Uterus (tissue), 4 donors: ENCODE measurements around the gene FAM32A. TPM values are rescaled to one million over a fixed set of nuclear protein-coding genes. Genes with fewer than 3 reads are reported as not detected.
"Not testable (repeated sequence)": the region's sequence is repeated elsewhere in the genome, so short reads cannot be mapped to it uniquely, and the experiment has no call there.

Experiments used
- DNase-seq, 2 donors: peaks; one replicate each; pipeline ENCODE4 v3.0.0-alpha.2; 2019 to 2020
- H3K27ac ChIP-seq, 2 donors: fragments of 200-600 bp; sonication (generic); 1 replicate in 1 of 2; 2 replicates in 1 of 2; pipeline ENCODE4 v1.5.1; 2016 to 2018
- H3K27me3 ChIP-seq, 2 donors: fragments of 200-600 bp; sonication (generic); one replicate each; pipeline ENCODE4 v1.5.1; 2018 to 2019; ENCODE audit warnings: control low read depth in 1 of 2
- H3K36me3 ChIP-seq, 2 donors: fragments of 200-600 bp; sonication (generic); one replicate each; pipeline ENCODE4 v1.5.1; 2019; ENCODE audit warnings: control low read depth in 1 of 2
- H3K4me1 ChIP-seq, 2 donors: fragments of 200-600 bp; sonication (generic); one replicate each; pipeline ENCODE4 v1.5.1; 2018 to 2019; ENCODE audit warnings: control low read depth in 1 of 2
- H3K4me3 ChIP-seq, 2 donors: fragments of 200-600 bp; sonication (generic); 1 replicate in 1 of 2; 2 replicates in 1 of 2; pipeline ENCODE4 v1.5.1; 2018 to 2019; ENCODE audit warnings: mild to moderate bottlenecking in 1 of 2
- H3K9me3 ChIP-seq, 2 donors: fragments of 200-600 bp; sonication (generic); one replicate each; pipeline ENCODE4 v1.5.1; 2019; ENCODE audit warnings: control low read depth in 1 of 2
- POLR2A ChIP-seq, 2 donors: fragments of 450-650 bp; IDR thresholded peaks; one replicate each; pipeline ENCODE4 v1.6.1; 2016; ENCODE audit warnings: antibody characterized with exemption in 2 of 2, mild to moderate bottlenecking in 1 of 2, moderate library complexity in 1 of 2
- intact Hi-C: fragments of 100-400 bp; cut with DNase I; formaldehyde crosslinking; loops from one replicate; pipeline ENCODE4 v1.15.1; 2023; ENCODE audit warnings: low total_unique reads
- total RNA-seq, 4 donors: library from RNA; depleted of rRNA in 3 of 4; stranded (reverse); fragments of >200 nt in 3 of 4; gene quantifications; one replicate each; pipeline versions ENCODE4 v1.1.0 to v1.2.4, GENCODE V29; 2014 to 2023
- TF ChIP-seq, protein P1 (sequence below), 4 experiments: fragments of 200-600 bp in 2 of 4; fragments of 450-650 bp in 2 of 4; sonication (generic) in 2 of 4; IDR thresholded peaks; one replicate each; pipeline ENCODE4 v1.5.1; 2016 to 2019; ENCODE audit warnings: antibody characterized with exemption in 4 of 4, mild to moderate bottlenecking in 2 of 4, moderate library complexity in 1 of 4
- donor health status: DM: yes; HTN: yes; CAD: no.

The FAM32A gene
- total RNA-seq, 4 donors from 2014 or later = 17.6 to 106 (median 31.0) TPM

DNA sequence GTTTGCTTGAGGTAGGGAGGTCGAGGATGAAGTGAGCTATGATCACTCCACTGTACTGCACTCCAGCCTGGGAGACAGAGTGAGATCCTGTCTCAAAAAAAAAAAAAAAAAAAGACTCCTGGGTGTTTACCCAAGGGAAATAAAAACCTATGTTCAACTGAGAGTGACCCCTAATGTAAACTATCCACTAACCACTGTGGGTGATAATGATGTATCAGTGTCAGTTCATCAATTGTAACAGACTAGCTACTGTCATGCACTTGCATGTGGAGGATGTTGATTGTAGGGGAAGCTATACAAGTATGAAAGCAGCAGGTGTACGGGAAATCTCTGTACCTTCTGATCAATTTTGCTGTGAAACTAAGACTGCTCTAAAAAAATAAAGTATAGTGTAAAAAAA is 9.3 kb upstream of the FAM32A start:
- no peaks in the 10 kb centered on the region for H3K27me3 ChIP-seq
- no peaks in the 10 kb centered on the region for H3K4me1 ChIP-seq
- H3K27ac ChIP-seq = no peak overlapping the region
- DNase-seq = no peak
- no peaks in the 10 kb centered on the region for H3K9me3 ChIP-seq
- intact Hi-C loops = no loop called here
- no peaks in the 10 kb centered on the region for H3K36me3 ChIP-seq
- no peak for TF ChIP-seq POLR2A (IDR thresholded peaks at IDR 0.05)
- TF ChIP-seq, protein P1, sequence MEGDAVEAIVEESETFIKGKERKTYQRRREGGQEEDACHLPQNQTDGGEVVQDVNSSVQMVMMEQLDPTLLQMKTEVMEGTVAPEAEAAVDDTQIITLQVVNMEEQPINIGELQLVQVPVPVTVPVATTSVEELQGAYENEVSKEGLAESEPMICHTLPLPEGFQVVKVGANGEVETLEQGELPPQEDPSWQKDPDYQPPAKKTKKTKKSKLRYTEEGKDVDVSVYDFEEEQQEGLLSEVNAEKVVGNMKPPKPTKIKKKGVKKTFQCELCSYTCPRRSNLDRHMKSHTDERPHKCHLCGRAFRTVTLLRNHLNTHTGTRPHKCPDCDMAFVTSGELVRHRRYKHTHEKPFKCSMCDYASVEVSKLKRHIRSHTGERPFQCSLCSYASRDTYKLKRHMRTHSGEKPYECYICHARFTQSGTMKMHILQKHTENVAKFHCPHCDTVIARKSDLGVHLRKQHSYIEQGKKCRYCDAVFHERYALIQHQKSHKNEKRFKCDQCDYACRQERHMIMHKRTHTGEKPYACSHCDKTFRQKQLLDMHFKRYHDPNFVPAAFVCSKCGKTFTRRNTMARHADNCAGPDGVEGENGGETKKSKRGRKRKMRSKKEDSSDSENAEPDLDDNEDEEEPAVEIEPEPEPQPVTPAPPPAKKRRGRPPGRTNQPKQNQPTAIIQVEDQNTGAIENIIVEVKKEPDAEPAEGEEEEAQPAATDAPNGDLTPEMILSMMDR (IDR thresholded peaks at IDR 0.05) = no peak
- no peak overlapping the region for H3K4me3 ChIP-seq

DNA sequence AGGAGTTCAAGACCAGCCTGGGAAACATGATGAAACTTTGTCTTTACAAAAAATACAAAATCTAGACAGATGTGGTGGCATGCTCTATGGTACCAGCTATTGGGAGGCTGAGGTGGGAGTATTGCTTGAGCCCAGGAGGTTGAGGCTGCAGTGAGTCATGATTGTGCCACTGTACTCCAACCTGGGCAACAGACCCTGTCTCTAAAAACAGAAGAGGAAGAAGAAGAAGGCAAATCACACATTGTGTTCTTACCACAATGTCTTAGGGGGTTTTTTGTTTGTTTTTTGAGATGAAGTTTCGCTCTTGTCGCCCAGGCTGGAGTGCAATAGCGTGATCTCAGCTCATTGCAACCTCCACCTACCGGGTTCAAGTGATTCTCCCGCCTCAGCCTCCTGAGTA is 6.3 kb upstream of the FAM32A start:
- DNase-seq, H3K9me3 ChIP-seq, H3K36me3 ChIP-seq, H3K4me3 ChIP-seq, H3K27me3 ChIP-seq, H3K4me1 ChIP-seq, intact Hi-C loops, H3K27ac ChIP-seq: not testable (repeated sequence)

DNA sequence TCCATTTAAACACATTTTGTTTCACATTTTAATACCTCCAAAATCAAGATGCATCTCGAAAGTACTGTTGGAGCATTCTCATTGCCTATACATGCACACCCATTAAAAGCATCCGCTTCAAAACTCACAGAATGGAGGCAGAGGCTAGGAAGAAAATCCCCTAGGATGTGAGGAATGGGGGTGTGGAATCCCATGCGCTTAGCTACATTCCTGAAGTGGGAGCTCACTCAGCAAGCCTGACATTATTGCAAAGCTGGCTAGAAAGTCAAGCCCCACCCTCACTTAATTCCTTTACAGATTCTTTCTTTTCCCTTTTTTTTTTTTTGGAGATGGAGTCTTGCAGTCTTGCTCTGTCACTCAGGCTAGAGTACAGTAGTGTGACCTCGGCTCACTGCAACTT is 4.6 kb upstream of the FAM32A start:
- no peaks in the 10 kb centered on the region for H3K9me3 ChIP-seq
- H3K27ac ChIP-seq = no peak overlapping the region
- DNase-seq = no peak
- H3K36me3 ChIP-seq = no peaks in the 10 kb centered on the region
- no peaks in the 10 kb centered on the region for H3K4me1 ChIP-seq
- H3K4me3 ChIP-seq = no peak overlapping the region
- TF ChIP-seq, protein P1 (IDR thresholded peaks at IDR 0.05) = no peak
- no peak for TF ChIP-seq POLR2A (IDR thresholded peaks at IDR 0.05)
- intact Hi-C loops = no loop called here
- no peaks in the 10 kb centered on the region for H3K27me3 ChIP-seq

DNA sequence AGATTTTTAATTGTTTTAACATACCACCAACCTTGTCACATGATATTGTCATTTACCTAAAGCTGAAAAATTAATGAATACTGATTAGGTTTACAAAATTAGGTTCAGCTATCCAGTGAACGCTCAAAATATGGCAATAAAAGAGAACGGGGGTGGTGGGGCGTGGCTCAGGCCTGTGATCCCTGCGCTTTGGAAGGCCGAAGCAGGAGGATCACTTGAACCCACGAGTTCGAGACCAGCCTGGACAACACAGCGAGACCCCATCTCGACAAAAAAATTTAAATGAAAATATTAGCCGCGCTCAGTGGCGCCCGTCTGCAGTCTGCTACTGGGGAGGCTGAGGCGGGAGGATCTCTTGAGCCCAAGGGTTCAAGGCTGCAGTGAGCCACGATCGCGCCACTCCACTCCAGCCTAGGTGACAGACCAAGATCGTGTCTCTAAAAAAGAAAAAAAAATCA is 516 bp upstream of the FAM32A start:
- peak overlapping the region in 1 of 2 donors; percentile 48 for H3K27ac ChIP-seq

DNA sequence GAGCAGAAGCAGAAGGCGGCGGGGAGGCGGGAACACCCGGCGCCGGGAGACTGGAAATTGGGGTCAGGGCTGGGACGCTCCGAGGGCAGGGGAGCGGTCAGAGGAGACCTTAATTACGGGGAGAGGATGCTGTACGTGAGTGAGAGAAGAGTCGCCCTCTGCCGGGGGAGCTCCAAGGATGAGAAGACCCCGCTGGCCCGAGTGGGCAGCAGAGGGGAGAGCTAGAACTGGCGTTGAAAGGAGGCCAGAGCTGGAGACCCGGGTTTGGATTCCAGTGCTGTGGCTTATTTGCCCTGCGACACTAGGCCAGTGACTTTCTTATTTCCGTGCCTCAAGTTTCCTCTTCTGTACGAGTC is 536 bp downstream of the FAM32A start:
- H3K27ac ChIP-seq = peak overlapping the region; percentile 49 to 79
- DNase-seq = no peak
- intact Hi-C loops = loop anchor here (5.0 kb wide), 1 partner anchor 143 kb away; no protein-coding TSS in a partner anchor

More for the DNA sequence above, 516 bp upstream of the FAM32A start:
- H3K27me3 ChIP-seq = no peaks in the 10 kb centered on the region
- no peak for DNase-seq
- H3K4me1 ChIP-seq = peaks cover 4 to 11% of the 10 kb centered on the region in 2 donors
- intact Hi-C loops = loop anchor here (5.0 kb wide), 1 partner anchor 142 kb away; no protein-coding TSS in a partner anchor
- H3K9me3 ChIP-seq = no peaks in the 10 kb centered on the region
- no peaks in the 10 kb centered on the region for H3K36me3 ChIP-seq
- TF ChIP-seq, protein P1 (IDR thresholded peaks at IDR 0.05) = no peak
- TF ChIP-seq POLR2A (IDR thresholded peaks at IDR 0.05) = no peak
- H3K4me3 ChIP-seq = peak overlapping the region; percentile 50 to 71

More for the DNA sequence above, 536 bp downstream of the FAM32A start:
- no peaks in the 10 kb centered on the region for H3K27me3 ChIP-seq
- H3K36me3 ChIP-seq = no peaks in the 10 kb centered on the region
- H3K4me1 ChIP-seq = peaks cover 4 to 11% of the 10 kb centered on the region in 2 donors
- H3K4me3 ChIP-seq = peak overlapping the region; percentile 50 to 71
- no peak for TF ChIP-seq POLR2A (IDR thresholded peaks at IDR 0.05)
- TF ChIP-seq, protein P1 (IDR thresholded peaks at IDR 0.05) = peak in 1 of 4 experiments; percentile 19
- no peaks in the 10 kb centered on the region for H3K9me3 ChIP-seq
